ENCODE data around the gene INTS12.

DNA sequence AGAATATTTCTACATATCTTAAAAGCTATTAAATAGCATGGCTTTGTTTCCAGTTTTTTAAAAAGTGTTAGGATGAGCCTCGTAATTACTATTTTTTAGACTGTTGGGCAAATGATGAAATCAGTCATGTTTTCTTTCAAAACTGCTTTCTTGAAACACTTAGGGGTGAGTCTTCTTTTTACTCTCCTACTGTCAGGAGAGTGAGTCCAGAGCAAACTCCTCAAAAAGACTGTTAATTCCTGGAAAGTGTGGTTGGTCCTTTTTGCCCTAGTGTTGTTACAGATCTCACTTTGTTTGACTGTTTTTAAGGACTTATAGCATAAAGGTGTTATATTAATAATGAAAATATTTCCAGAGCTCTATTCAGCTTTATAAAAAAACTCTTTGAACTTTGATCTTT, 6.4 kb upstream of the INTS12 start:
- TF ChIP-seq FOXM1 (IDR thresholded peaks at IDR 0.05; ENCODE audit: borderline replicate concordance) (no peak), FOXK2 (IDR thresholded peaks at IDR 0.05) (no peak), ELF4 (IDR thresholded peaks at IDR 0.05) (no peak)

Data from HEK293T (cell line).